ENCODE data around the gene ARHGEF12.

DNA sequence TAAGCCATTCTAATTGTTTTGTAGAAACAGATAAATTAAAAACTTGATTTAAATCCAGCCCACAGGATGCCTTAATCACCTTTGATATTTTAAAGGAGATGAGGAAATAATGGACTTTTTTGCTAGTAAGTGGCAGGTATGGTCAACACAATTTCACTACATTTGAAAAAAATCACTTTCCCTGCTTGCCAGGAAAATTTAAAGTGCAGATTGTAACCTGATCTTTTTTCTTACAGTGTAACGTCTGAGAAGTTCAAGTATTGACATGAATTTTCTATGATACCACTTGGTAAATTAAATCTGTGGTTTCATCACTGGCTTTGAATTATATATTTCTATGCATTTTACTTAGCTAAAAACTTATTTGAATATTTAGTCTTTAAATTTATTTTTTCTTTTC lies 65.3 kb downstream of the ARHGEF12 start:
- no peak for TF ChIP-seq ZNF274 (IDR thresholded peaks at IDR 0.05; ENCODE audit: low read depth, low read length)
- no peak for TF ChIP-seq YY1 (IDR thresholded peaks at IDR 0.05; ENCODE audit: insufficient read depth, insufficient read length)
- no peak for TF ChIP-seq SUZ12 (IDR thresholded peaks at IDR 0.05; ENCODE audit: extremely low read depth, insufficient read depth, insufficient read length)

Data from NT2/D1 (cell line).